ENCODE results near the gene BRD3OS.
A peak's percentile ranks its signal among the peaks of the same experiment; 100 is the strongest.

The BRD3OS gene

GRCh38 chr9:134037641-134038040 lies 12.4 kb downstream of the BRD3OS start:
- no peak for ATAC-seq
- TF ChIP-seq OSR1 (CRISPR knock-in tag; IDR thresholded peaks at IDR 0.05) (no peak), SNAI2 (CRISPR knock-in tag; IDR thresholded peaks at IDR 0.05) (no peak), ARNTL (CRISPR knock-in tag; IDR thresholded peaks at IDR 0.05; ENCODE audit: borderline replicate concordance, low read depth) (no peak), ZFP30 (CRISPR knock-in tag; IDR thresholded peaks at IDR 0.05) (no peak), PPARA (CRISPR knock-in tag; IDR thresholded peaks at IDR 0.05; ENCODE audit: borderline replicate concordance) (no peak), GLIS3 (CRISPR knock-in tag; IDR thresholded peaks at IDR 0.05) (no peak)
- TF ChIP-seq, protein P1, sequence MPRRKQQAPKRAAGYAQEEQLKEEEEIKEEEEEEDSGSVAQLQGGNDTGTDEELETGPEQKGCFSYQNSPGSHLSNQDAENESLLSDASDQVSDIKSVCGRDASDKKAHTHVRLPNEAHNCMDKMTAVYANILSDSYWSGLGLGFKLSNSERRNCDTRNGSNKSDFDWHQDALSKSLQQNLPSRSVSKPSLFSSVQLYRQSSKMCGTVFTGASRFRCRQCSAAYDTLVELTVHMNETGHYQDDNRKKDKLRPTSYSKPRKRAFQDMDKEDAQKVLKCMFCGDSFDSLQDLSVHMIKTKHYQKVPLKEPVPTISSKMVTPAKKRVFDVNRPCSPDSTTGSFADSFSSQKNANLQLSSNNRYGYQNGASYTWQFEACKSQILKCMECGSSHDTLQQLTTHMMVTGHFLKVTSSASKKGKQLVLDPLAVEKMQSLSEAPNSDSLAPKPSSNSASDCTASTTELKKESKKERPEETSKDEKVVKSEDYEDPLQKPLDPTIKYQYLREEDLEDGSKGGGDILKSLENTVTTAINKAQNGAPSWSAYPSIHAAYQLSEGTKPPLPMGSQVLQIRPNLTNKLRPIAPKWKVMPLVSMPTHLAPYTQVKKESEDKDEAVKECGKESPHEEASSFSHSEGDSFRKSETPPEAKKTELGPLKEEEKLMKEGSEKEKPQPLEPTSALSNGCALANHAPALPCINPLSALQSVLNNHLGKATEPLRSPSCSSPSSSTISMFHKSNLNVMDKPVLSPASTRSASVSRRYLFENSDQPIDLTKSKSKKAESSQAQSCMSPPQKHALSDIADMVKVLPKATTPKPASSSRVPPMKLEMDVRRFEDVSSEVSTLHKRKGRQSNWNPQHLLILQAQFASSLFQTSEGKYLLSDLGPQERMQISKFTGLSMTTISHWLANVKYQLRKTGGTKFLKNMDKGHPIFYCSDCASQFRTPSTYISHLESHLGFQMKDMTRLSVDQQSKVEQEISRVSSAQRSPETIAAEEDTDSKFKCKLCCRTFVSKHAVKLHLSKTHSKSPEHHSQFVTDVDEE (CRISPR knock-in tag; IDR thresholded peaks at IDR 0.05), result no peak

DNA sequence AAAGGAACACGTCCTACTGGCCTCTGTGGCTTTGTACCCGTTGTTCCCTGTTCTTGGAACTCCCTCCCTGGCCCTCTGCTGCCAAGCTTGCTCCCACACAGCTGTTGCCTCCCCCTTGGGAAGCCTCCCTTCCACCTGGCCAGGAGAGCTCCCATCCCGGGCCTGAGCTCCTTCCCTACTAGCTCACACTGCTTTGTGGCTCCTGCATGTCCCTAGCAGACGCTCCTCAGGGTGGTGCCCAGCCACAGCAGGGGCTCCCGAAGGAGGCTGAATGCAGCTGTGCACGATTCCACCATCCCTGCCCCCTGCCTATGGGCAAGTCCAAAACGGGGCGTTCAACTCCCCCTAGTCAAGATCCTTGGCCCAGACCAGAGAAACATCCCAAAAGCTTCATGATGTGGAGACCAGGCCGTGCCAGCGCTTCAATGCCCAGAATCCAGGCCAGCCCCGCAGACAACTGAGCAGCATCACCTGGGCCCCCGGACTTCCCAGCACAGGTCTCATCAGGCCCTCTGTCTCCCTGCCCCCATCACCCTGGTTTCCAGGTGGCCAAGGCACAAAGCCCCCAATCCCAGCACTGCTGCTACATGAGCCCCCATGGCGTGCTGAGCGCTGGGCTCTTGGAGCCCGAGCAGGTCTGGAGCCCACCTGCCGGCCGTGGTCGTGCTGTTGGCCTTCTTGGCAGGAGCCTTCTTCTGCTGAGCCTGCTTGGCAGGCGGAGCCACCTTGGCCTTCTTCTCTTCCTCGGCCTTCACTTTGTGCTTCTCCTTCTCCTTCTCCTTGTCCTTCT lies 14.3 kb downstream of the BRD3OS start:
- TF ChIP-seq BACH2 (CRISPR knock-in tag; IDR thresholded peaks at IDR 0.05; ENCODE audit: borderline replicate concordance) (no peak), ZFP30 (CRISPR knock-in tag; IDR thresholded peaks at IDR 0.05) (no peak), ISL1 (CRISPR knock-in tag; IDR thresholded peaks at IDR 0.05) (no peak)
- TF ChIP-seq, protein P2, sequence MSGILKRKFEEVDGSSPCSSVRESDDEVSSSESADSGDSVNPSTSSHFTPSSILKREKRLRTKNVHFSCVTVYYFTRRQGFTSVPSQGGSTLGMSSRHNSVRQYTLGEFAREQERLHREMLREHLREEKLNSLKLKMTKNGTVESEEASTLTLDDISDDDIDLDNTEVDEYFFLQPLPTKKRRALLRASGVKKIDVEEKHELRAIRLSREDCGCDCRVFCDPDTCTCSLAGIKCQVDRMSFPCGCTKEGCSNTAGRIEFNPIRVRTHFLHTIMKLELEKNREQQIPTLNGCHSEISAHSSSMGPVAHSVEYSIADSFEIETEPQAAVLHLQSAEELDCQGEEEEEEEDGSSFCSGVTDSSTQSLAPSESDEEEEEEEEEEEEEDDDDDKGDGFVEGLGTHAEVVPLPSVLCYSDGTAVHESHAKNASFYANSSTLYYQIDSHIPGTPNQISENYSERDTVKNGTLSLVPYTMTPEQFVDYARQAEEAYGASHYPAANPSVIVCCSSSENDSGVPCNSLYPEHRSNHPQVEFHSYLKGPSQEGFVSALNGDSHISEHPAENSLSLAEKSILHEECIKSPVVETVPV (CRISPR knock-in tag; IDR thresholded peaks at IDR 0.05), result no peak
- no peak for ATAC-seq

DNA sequence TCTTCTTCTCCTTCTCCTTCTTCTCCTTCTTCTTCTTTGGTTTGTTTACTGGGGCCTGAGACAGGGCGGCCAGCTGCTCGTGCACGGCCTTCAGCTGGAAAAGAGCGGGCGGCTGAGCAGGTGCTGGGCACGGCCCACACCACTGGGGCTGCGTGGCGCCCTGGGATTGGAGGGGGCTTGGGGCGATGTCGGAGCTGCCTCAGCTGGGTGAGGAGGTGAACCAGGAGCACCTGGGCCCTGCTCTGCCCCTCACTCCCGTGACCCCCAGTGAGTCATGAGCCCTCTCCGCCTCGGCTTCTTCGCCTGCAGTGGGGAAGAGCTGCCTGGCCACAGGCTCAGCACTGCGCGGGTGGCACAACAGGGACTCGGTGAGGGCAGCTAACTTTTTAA lies 14.9 kb downstream of the BRD3OS start:
- no peak for ATAC-seq

GRCh38 chr9:134040781-134041648 lies 15.7 kb downstream of the BRD3OS start:
- ATAC-seq, result peak; percentile 30; the same call in 1 of the 3 replicates
- TF ChIP-seq, protein P2 (CRISPR knock-in tag; IDR thresholded peaks at IDR 0.05), result no peak
- no peak for TF ChIP-seq BACH2 (CRISPR knock-in tag; IDR thresholded peaks at IDR 0.05; ENCODE audit: borderline replicate concordance)
- no peak for TF ChIP-seq PATZ1 (CRISPR knock-in tag; IDR thresholded peaks at IDR 0.05; ENCODE audit: borderline replicate concordance)
- no peak for TF ChIP-seq ZFP3 (CRISPR knock-in tag; IDR thresholded peaks at IDR 0.05)
- no peak for TF ChIP-seq POU6F1 (CRISPR knock-in tag; IDR thresholded peaks at IDR 0.05; ENCODE audit: borderline replicate concordance, low read depth)
- no peak for TF ChIP-seq RARB (CRISPR knock-in tag; IDR thresholded peaks at IDR 0.05)
- no peak for TF ChIP-seq GLIS3 (CRISPR knock-in tag; IDR thresholded peaks at IDR 0.05)
- no peak for TF ChIP-seq ZNF565 (CRISPR knock-in tag; conservative IDR thresholded peaks at IDR 0.05; ENCODE audit: low read depth)
- no peak for TF ChIP-seq ESRRG (CRISPR knock-in tag; IDR thresholded peaks at IDR 0.05)

More for the DNA sequence above, 14.9 kb downstream of the BRD3OS start:
- TF ChIP-seq ARNTL (CRISPR knock-in tag; IDR thresholded peaks at IDR 0.05; ENCODE audit: borderline replicate concordance, low read depth) (no peak), GLIS3 (CRISPR knock-in tag; IDR thresholded peaks at IDR 0.05) (no peak), TCF4 (CRISPR knock-in tag; IDR thresholded peaks at IDR 0.05; ENCODE audit: borderline replicate concordance) (no peak), ZFP3 (CRISPR knock-in tag; IDR thresholded peaks at IDR 0.05) (no peak), ZNF8 (CRISPR knock-in tag; IDR thresholded peaks at IDR 0.05) (no peak), ESRRG (CRISPR knock-in tag; IDR thresholded peaks at IDR 0.05) (no peak), CREB5 (CRISPR knock-in tag; IDR thresholded peaks at IDR 0.05; ENCODE audit: low read depth) (no peak)
- TF ChIP-seq, protein P2 (CRISPR knock-in tag; IDR thresholded peaks at IDR 0.05), result no peak

All from SK-N-SH treated with all-trans-retinoic acid at 6 μM for 48 hours (cell line).